GM18867 (cell line): ENCODE measurements around the gene SORBS2.
"Not testable (repeated sequence)": the region's sequence is repeated elsewhere in the genome, so short reads cannot be mapped to it uniquely, and the experiment has no call there.

Source experiments
- ATAC-seq: cut with Tn5 transposase; IDR thresholded peaks from one replicate; pipeline ENCODE4 v1.9.1; 2021; ENCODE audit warnings: mild to moderate bottlenecking, moderate library complexity; ENCODE audit not compliant: unreplicated experiment

SORBS2 gene

GRCh38 chr4:185716141-185716551 lies 95.8 kb downstream of the SORBS2 start:
- no peak for ATAC-seq

GRCh38 chr4:185714524-185714923 lies 97.5 kb downstream of the SORBS2 start:
- ATAC-seq, result not testable (repeated sequence)

GRCh38 chr4:185713731-185714130 lies 98.3 kb downstream of the SORBS2 start:
- no peak for ATAC-seq

- no peak for ATAC-seq
Observed at GRCh38 chr4:185713272-185713671, 98.7 kb downstream of the SORBS2 start.

GRCh38 chr4:185712350-185713024 lies 99.5 kb downstream of the SORBS2 start:
- ATAC-seq, result no peak

- ATAC-seq, result no peak
Observed at GRCh38 chr4:185711726-185712125, 100.3 kb downstream of the SORBS2 start.

GRCh38 chr4:185710487-185710995 lies 101.5 kb downstream of the SORBS2 start:
- no peak for ATAC-seq

DNA sequence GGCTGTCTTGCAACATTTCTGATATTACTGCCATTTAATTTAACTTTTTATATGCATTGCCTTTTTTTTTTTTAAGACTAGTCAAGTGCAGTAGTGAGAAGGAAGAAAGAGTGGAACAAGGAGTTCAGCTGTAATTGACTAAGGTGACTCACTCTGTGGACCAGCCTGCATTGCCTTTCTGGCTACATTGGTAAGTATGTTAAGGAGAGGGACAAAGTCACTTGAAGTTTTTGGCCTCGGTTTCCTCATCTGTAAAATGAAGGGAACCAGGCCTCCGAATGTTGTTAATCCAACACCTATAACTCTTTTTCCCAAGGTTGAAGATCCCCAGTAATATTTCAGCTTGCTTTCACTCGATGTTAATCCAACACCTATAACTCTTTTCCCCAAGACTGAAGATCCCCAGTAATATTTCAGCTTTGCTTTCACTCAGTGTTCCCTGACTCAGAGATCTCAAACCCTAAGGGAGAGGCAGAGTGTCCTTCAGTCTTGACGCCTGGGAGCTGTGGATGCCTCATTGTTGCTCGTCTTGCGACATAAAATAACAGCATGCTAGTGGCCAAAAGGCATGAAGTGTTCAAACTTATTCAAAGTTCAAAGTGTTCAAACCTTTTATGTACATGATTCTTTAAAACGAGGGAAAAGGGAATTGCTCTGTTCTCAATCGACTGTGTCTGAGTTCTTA lies 102.0 kb downstream of the SORBS2 start:
- no peak for ATAC-seq

DNA sequence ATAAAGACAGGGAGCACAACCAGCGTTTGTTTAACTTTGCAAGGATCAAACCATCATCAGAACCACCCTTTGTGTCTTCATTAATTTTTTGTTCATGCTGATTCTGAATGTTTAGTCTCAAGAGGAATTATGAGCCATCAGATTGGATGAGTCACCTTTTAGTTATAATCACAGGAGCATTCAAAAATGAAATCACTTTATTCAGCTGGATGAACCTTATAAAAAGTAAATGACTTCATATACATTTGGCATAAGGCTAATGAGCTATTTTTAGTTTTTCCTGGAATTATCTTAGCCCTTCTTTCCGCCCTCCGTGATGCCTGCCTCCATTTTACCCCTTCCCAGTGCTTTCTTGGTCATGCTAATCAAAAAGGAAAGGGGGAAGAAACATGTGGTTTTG lies 103.6 kb downstream of the SORBS2 start:
- no peak for ATAC-seq

- ATAC-seq, result peak; percentile 39
Observed at GRCh38 chr4:185707622-185708021, 104.4 kb downstream of the SORBS2 start.

- ATAC-seq, result no peak
Observed at GRCh38 chr4:185702147-185702663, 109.8 kb downstream of the SORBS2 start.

- ATAC-seq, result no peak
Observed at GRCh38 chr4:185700630-185701029, 111.4 kb downstream of the SORBS2 start.

GRCh38 chr4:185700048-185700447 lies 111.9 kb downstream of the SORBS2 start:
- no peak for ATAC-seq

GRCh38 chr4:185697488-185697887 lies 114.5 kb downstream of the SORBS2 start:
- no peak for ATAC-seq

DNA sequence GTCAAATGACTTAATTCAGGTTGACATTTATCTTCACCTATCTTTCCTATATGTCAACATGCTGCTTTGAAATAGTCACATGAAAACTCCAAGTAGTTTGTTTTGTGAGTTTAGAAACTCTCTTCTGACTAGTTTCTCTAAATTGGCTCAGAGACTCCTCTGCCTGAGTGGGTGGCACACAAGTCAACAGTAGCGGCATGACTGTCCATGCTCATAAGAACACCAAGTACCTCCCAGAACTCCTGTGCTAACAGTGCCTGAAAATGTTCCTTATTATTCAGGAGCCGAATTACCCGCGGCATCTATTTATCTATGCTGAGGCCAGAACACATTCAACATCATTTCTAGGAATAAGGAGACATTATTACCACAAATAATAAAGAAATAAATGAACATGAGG lies 116.3 kb downstream of the SORBS2 start:
- ATAC-seq, result no peak

DNA sequence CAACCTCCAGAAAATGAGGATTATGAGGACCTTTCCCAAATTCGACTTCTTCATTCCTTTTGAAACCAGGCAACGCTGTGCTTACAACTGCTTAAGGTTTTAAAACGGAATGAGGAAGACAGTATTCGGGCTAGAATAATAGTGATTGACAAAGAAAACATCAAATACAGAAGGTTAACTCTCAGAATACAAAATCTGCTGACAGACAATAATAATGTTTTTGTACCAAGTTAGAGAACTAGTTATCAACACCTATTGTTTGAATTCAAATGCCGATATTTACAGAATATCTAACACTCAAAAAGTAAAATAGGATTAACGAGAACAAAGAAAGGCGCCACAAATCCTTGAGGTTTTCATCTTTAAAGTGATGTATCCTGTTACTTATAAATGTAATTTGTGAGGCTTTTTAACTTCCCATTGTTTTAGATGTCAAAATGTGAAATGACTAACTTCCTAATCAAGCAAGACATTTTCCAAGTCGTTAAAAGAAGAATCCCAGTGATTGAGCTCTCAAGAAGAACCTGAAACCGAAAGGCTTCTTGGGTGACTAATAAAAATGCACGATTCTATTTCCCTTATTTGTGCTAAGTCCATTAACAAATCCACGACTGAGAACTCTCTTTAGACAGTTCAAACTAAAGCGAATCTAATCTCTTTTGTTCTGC lies 118.3 kb downstream of the SORBS2 start:
- no peak for ATAC-seq

DNA sequence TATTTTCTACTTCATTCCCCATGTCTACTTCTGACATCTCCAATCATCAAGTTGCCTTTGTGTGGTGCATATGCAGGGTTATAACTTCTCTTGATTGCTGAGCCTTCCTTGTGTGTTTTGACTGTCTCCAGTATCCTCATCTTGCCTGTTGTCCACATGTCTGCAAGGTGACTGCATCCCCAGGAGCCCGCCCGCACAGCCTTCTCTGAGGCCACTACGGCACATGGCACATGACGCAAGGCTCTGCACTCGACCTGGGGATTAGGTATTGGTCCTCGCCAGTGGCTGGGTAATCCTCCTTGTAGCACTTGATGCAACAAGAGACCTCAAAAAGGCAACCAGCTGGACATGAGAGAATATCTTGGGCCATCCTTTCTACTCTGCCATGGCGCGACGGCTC lies 122.6 kb downstream of the SORBS2 start:
- ATAC-seq, result no peak

GRCh38 chr4:185685804-185686203 lies 126.2 kb downstream of the SORBS2 start:
- no peak for ATAC-seq

GRCh38 chr4:185683896-185684295 lies 128.1 kb downstream of the SORBS2 start:
- no peak for ATAC-seq

DNA sequence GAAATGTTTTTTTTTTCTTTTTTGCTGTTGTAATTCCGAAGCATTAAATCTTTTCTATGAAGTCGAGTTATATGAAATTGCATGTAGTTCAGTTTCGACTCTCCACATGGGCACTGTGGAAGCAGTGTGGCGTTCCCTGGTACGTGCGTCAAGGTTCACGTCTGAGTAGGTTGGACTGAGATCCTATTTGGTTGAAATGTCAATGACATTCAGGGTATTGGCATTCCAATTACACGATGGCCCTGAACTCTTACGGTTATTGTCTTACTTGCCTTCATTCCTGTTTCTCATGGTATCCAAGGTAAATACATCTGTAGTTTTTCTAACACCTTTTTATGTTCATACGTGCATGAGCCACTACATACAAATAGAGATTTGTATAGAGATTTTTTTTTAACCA lies 128.8 kb downstream of the SORBS2 start:
- no peak for ATAC-seq

DNA sequence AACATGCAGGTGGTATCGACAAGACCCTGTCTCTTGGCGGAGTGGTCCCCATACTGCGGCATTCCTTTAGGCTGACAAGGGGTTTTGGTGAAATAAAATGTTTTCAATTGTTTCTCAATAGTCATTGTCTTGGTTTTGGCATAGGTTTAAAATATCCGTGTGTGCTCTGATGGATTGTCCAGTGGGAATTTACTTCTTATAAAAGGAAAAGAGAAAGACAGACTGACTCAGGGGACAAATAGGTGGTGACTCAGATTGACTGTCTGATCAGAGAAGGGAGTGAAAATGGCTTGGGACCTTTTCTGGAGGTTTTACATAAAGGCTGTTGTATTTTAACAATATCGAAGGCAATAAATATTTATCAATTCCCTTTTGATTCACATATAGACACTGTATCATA lies 129.8 kb downstream of the SORBS2 start:
- ATAC-seq, result no peak

DNA sequence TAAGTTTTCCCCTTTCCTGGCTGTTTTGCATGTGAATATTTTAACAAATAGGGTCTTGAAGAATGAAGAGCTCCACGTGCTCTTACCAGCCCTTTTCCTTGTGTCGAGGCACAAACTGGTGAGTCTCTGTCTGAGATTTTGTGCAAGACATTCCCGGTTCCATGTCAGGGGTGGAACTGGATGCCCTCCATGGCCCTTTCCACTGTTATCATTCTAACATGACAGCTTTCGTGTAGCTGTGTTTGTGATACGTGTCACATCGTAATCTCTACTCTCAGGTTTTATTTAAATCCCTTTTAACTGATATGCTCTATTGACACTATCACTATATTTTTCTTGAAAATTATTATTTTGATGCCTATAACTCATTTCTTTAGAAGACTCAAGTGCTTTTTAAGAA lies 130.4 kb downstream of the SORBS2 start:
- no peak for ATAC-seq
